NCI-H82 treated with DMSO at 0.1 percent for 48 hours (cell line): ENCODE data around the gene MSH5.
A peak's percentile ranks its signal among the peaks of the same experiment; 100 is the strongest.

Experiments used
- DNase-seq: peaks from one replicate; lab custom pipeline; 2025; ENCODE audit not compliant: unreplicated experiment; lab: John Stamatoyannopoulos, UW

Gene MSH5

DNA sequence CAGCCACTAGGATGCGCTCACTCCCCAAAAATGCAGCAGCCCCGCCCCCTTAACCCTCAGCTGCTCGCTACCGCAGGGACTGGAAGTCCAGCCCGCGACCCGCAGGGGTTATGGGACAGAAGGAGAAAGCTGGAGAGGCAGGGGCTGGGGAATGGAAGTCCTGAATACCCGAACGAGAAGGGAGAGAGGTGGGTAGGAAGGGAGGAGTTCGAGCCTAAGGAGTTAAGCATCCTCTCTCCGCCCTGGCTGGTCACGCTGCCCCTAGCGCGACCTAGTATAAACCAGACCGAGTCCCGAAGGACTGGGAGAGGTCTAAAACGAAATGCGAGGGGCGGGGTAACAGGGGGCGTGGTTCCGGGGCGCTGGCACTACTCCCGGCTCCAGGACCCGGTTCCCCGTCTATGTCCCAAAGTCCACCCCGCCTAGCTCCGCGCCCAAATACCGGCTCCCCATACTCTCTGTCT is 10.3 kb upstream of the MSH5 start:
- peak; percentile 77 for DNase-seq

DNA sequence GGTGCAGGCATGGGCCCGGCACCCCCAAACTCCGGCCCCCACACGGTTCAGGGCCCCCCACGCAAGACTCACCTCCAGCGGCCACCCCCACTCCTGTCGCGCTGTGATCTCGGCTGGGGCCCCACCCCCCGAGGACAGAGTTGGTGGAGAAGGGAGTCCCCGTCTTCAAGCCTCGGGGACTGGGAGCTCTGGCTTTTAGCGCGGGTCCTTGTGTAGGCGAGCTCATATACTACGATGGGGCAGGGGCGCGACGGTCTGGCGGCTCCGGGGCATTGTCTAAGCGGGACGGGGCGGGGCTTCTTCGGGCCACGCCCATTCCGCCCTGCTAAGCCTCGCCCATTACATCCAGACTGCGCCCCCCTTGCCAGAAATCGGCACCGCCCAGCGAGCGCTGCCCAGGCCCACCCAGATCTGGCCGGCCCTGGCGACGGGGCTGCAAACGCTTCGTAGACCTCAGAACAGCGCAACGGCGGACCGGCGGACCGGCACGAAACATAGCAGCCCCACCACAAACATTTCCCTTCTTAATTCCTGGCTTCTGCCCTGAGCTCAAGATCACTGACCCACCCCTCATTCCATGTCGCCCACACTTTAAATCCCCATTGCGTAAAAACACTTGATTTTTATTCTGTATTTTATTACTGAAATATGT is 9.7 kb upstream of the MSH5 start:
- DNase-seq: peak; percentile 40

DNA sequence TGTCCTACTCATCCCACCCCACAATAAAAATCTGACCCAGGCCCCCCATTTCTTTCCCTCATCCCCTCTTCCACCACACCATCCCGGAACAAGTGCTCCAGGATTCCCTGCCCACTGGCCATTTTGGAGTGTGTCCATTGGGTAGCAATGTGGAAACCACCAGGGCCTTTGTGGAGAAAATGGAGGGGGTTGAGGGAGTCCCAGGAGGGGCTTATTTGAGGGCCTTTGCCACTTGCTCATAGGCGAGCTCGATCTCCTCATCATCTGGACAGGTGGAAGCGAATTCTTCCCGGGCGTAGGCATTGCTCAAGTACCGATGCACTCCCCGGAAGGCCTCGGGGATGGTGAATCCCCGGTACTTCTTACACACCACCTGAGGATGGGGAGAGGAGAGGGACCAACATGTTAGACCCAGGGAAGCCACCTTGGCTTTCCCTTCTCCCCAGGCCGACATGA is 9.1 kb upstream of the MSH5 start:
- DNase-seq: no peak

DNA sequence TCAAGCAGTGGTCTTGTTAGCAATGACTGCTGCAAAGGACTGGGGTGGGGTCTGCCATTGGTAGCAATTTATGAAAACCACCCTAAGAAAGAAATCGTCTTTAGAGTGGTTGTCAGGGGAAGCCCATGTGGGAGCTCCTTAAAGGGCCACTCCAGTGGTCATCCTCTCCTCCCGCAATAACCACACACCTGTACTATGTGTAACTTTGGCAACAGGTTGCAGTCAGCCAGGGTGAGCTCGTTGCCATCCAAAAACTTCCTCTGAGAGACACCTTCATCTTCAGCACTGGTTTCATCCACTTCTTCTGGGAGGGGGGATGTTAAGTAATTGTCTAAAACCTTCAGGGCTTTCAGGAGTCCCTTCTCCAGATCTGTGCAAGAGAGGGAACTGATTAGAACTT is 7.8 kb upstream of the MSH5 start:
- no peak for DNase-seq

DNA sequence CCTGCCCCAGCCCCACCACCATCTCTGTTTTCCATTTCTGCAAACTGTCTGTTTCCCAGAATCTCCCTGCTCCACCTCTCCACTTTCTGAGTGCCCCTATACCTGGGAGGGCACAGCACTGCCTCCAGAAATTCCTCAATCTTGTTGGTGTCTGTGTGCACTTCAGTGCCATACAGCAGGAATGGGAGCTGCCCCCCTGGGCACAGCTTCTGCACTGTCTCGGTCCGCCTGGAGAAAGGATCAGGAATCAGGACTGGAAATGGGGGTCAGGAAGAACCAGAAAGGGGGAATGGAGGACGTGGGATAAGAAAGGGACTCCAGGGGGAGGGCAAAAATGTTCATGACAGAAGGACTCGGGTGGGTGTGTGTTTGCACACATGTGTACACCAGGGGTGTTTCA is 6.1 kb upstream of the MSH5 start:
- DNase-seq: no peak

DNA sequence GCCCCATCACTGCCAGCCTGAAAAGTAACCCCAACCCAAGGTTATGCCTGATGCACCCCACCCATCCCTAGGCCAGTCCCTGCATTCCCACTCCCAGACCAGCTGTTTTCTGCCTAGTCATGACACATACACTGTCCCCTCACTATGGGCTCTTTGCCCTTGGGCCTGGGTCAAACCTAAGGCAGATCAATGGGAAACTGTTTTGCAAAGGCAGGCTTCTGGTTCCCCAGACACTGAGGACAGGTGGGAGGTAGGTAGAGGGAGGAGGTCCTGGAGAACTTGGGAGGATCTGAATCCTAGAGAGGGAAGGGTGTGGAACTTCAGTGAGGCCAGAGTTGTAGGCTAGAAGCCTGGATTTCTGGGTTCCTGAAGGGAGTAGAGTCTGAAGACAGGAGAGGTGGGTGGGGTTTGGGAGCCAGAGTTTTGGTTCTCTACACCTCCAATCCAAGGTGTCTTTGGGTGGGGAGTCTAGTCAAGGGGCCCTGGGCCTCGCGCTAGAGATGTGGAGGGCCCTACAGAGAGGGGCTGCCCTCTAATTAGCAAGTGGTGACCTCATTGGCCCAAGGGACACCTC is 5.5 kb upstream of the MSH5 start:
- no peak for DNase-seq

DNA sequence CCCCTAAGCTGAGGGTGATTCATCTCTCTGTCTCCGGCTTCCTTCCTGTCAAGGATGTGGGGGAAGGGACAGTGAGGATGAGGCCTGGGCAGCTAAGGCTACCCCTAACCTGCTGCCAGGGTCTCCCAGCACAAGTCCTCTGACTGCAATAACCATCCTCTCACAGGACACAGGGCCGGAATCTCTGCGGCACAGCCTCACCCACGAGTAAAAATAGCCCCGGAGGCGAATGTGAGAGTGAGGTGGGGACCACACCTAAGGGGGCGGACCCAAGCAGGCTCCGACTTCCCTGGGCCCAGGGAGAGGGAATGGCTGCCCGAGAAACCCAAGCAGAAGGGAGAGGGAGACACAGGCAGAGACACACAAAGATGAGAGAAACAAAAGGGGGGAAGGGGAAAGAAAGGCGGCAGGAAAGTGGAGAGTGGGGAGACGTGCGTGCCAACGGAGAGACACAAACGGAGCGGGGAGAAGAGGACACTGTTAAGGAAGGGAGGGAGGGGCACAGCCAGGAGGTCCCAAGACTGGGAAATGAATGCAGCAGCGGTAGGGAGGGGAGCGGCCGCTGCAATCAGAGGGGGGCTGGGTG is 4.9 kb upstream of the MSH5 start:
- DNase-seq: no peak

DNA sequence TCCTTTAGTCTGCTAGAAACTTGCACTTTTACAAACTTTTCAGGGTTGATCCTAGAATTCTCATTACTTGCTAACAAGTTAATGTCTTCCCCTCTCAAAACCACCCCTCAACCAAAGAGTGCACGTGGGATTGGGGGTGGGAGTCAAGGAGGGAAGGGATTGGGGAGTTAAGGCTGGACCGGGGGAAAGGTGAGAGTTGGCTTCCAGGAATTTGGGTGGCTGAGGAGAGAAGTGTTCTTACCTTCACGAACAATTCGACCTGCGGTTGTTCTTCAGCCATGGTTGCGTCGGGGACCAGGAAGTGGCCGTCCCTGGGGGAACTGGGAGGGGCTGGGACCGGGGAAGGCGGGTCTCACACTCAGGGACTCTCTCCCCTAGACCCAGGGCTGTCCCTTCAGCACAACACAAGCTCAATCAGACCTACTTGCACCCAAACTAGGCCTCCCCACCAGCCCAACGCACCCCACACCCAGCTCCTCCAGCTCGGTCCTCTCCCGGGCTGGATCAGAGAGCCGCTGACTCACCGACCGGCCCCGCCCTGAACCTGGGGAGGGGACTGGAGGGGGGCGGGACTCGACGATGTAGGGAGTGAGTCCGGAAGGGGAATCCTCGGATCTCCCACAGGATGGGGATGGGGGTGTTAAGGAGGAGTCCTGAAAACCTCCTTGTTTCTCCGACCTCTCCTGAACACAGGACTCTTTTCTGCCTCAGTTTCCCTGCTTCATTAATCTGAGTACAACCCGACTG is 3.6 kb upstream of the MSH5 start, which contains the start of gene CLIC1:
Gene CLIC1 (minus strand): TSS at position 510 of the 747 bp plus-strand sequence. CDS start 230 bp downstream, at position 280.
- peak; percentile 52 for DNase-seq

DNA sequence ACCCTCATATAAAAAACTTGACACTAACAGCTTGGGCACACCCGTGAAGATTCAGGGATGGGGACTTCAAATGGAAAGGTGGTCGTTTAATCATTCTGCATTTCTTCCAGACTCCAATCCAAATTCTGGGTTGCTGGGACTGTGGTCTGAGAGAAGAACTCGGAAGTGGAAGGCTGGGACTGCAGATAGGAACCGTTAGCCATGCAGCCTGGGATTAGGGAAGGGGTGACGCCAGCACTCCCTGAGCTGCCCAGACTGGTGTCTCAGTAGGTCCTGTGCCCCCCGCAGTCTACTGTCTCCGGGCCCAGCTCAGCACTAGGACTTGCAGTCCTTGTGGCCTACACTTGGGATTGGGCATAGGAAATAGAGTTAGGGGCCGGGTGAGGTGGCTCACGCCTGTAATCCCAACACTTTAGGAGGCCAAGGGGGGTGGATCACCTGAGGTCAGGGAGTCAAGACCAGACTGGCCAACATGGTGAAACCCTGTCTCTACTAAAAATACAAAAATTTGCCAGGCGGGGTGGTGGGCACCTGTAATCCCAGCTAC is 3.0 kb upstream of the MSH5 start:
- no peak for DNase-seq

DNA sequence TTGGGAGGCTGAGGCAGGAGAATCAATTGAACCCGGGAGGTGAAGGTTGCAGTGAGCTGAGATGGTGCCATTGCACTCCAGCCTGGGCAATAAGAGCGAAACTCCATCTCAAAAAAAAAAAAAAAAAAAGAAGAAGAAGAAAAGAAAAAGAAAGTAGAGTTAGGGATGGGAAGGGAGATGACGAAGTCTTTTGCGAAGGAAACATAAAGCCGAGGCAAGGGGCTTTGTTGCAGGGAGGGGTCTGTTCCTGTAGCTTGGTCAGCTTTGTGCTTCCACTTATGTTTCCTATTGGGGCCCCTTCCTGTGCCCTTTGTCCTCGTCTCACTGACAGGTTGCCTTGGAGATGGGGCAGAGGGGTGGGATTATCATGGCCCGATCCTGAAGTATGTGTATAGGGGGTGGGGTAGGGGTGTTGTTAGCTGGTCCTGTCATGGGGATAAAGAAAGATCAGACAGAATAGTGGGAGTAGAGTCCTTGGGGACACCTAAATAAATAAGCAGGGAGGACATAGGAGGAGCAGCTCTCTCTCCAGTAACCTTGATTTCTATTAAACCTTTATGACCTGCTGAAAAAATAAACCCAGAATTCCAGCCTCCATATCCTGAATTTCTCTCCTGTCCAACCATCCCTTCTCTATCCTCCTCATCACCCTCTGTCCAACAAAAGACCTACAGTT is 2.4 kb upstream of the MSH5 start:
- DNase-seq: peak; percentile 38

DNA sequence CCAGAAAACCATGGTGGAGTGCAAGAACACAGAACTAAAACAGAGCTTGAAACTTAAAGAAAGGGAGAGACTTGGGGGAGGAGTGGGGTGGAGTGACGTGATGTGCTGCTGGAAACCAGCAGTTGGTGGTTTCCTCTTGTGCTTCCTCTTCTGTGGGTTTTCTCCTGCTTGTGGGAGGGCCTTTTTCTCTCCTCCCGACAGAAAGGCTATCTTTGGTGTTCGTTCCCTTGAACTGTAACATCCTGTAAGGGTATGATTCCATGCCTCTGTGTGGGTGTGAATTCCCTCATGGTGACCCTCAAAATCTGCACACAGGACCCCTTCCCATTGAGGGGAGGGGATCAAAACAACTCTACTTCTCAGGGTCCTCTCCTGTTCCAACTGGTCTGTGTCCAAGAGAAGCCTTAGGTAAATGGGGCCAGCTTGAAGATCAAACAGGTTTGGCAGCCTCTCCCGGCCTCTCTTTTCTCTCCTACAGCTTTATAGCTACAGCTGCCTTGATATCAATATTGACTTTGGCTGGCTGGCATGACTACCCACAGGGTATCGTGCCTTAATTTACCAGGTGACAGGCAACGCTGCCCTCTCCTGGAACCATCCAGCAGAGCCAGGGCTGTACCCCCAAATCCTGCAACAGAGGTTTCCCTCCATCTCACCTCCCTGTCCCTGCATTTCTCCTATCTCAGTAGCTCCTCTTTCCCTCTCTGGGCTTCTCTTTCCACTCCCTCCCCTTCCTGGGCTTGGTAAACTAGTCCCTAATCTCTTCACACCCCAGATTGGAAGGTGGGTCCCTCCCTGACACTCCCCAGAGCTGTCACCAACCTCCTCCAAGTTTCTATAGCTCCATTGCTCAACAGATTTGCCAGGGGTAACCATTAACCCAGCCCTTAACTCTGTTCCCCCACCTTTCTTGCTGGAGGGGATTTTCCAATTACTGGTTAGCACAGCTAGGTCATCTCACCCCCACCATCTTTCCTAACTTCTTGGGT is 1.5 kb upstream of the MSH5 start:
- DNase-seq: peak; percentile 23

DNA sequence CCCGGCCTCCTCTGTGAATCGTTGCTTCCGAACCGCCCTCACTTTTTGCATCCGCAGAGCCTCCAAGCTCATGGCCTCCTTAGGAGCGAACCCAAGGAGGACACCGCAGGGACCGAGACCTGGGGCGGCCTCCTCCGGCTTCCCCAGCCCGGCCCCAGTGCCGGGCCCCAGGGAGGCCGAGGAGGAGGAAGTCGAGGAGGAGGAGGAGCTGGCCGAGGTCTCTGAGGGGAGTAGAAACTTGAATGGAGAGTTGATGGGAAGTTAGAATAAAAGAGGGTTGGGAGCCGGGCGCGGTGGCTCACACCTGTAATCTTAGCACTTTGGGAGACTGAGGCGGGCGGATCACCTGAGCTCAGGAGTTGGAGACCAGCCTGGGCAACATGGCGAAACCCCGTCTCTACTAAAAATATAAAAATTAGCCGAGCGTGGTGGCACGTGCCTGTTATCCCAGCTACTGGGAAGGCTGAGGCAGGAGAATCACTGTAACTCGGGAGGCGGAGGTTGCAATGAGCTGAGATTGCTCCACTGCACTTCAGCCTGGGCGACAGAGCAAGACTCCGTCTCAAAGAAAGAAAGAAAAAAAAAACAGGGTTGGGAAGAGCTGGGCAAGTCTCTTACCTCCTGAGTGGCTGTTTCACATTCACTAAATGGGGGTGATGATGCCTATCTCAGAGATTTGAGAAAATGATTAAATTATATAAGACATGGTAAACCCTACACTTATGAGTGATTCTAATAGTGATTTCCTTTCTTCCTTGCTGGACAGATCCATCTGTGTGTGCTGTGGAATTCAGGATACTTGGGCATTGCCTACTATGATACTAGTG is 805 bp downstream of the MSH5 start:
- no peak for DNase-seq

DNA sequence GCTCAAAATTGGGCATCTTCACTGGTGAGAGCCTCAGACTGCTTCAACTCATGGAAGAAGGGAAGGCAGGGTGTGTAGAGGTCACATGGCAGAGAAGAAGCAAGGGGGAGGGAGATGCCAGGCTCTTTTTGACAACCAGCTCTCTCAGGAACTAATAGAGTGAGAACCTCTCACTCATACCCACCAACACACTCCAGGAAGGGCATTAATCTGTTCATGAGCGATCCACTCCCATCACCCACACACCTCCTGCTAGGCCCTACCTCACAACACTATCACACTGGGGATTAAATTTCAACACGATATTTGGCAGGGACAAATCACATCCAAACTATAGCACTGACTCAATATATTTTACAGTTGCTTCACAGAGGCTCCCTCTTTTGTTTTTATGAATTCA is 2.0 kb downstream of the MSH5 start:
- no peak for DNase-seq

DNA sequence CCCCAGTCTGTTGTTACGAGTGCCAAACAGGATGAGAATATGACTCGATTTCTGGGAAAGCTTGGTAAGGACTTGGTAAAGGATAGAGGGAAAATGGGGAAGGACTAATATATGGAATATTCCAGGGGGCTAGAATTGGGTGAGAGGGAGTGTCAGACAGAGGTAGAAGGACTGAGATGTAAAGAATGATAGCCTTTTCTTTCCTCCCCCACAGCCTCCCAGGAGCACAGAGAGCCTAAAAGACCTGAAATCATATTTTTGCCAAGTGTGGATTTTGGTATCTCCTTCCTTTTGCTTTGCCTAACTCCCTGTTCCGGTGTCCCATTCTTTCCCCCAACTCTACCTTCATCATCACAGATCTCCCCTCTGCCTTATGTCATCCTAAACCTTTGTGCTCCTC is 3.1 kb downstream of the MSH5 start:
- DNase-seq: no peak

DNA sequence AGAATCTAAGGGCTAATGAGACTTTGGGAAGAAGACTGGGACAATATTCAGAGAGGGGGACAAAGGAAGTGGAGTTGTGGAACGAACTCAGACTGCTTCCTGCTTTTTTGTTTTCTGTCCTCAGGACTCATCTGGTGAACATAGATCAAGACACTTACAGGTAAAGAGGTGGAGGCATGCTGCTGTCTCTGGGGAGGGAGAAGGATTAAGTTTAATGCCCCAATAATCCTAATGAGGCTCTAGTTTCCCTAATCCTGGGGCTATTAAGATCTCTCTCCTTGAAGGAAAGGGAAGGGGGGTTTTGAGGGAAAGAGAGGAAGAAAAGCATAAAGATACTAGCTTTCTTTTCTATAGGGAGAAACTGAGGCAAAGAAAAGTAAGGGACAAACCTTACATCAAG is 4.6 kb downstream of the MSH5 start:
- peak; percentile 96 for DNase-seq

DNA sequence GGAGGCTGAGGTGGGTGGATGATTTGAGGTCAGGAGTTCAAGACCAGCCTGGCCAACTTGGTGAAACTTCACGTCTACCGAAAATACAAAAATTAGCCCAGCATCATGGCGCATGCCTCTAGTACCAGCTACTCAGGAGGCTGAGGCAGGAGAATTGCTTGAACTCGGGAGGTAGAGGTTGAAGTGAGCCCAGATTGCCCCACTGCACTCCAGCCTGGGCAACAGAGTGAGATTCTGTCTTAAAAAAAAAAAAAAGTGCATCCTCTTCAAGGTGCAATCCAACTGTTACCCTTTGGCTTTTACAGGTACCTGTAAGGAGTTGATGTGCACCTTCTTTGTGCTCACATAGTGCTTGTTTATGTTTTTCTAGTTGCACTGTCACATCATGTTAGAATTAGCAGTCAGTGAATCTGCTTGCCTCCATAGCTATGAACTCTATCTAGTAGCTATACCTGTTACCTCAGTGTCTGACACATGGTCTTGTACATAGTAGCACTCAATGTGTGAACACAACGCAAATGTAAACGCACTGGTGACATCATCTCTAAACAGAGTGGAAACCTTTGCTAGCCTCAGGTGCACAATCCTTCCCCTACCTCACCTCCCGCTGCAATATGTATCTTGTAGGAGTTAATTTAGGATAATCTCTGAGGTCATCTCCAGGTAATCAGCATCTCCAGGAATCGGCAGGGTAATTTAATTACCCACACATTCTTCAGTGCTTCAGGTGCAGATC is 9.7 kb downstream of the MSH5 start:
- no peak for DNase-seq

DNA sequence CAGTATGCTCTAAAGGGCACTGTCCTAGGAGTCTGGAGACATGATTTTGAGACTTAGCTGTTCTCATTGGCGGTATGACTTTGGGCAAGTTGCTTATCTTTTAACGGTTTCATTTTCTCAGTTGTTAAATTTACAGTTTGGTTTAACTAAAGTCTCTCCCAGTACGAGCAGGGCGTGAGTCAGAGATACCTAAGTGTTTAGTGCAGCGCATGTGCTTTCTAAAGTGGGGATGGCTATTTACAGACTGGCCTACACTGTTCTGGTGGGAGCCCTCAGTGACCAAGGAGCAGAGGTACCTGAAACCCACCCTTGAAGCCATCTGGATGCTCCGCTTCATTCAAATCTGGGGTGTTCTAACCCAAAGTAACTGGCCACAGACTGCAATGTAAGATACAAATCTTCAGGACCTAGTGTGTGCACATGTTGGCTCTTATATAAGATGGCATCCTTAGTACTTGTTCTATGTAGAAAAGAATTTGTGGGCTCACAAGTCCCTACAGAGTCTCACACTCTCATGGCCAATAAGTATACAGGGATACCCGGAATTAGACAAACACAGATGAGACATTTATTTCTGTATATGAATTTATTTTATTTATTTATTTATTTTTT is 10.7 kb downstream of the MSH5 start:
- DNase-seq: no peak
